ENCODE data around the gene INSR. TPM values are rescaled to one million over a fixed set of nuclear protein-coding genes. Genes with fewer than 3 reads are reported as not detected.

The INSR gene
- total and polyA plus RNA-seq, 2 of the 8 experiments (the other 6 are each of a cell fraction or from before 2014, with no cell fraction given): 13.1 to 48.7 TPM

DNA sequence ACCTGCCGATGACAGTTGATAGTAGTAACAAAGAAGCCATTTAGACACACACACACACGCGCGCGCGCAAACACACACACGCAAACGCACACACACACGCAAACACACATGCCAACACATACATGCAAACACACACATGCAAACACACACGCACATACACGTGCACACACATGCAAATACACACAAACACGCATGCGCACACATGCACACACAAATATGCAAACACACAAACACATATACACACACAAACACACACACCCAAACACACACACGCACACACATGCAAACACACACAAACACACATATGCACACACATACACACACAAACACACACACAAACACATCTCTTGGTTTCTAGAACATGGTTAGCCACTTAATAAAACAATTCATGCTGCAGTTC is 174.6 kb downstream of the INSR start:
- Histone ChIP-seq H3K4me2 (ENCODE audit: insufficient read depth in 1 of 2, low read depth in 2 of 2, low read length in 2 of 2) (no peak overlapping the region), H3K27me3 (replicated peaks in 1 of 4; ENCODE audit: control insufficient read depth in 3 of 4, extremely low read depth in 1 of 4, insufficient read depth in 3 of 4, low read length in 3 of 4) (no peaks in the 10 kb centered on the region)
- TF ChIP-seq CHD2 (IDR thresholded peaks at IDR 0.05; ENCODE audit: low read length) (no peak), CEBPB (IDR thresholded peaks at IDR 0.05; ENCODE audit: low read depth, low read length) (no peak), KDM1A (IDR thresholded peaks at IDR 0.05; ENCODE audit: borderline replicate concordance, low read length) (no peak), KDM4A (IDR thresholded peaks at IDR 0.05; ENCODE audit: low read depth, low read length, severe bottlenecking) (no peak), SIX5 (IDR thresholded peaks at IDR 0.05; ENCODE audit: low read depth, low read length) (no peak), RAD21 (IDR thresholded peaks at IDR 0.05 in 1 of 2, conservative IDR thresholded peaks at IDR 0.05 in 1 of 2; ENCODE audit: low read depth in 2 of 2, low read length in 2 of 2) (no peak), NRF1 (IDR thresholded peaks at IDR 0.05; ENCODE audit: low read depth, low read length) (no peak), EZH2 (IDR thresholded peaks at IDR 0.05; ENCODE audit: low read depth, low read length, severe bottlenecking) (no peak), PHF8 (conservative IDR thresholded peaks at IDR 0.05; ENCODE audit: low read depth, low read length) (no peak), POLR2AphosphoS5 (IDR thresholded peaks at IDR 0.05; ENCODE audit: low read depth, low read length) (no peak), GABPA (IDR thresholded peaks at IDR 0.05; ENCODE audit: borderline replicate concordance, insufficient read depth, low read length) (no peak), BACH1 (IDR thresholded peaks at IDR 0.05; ENCODE audit: low read length) (no peak), POLR2A (IDR thresholded peaks at IDR 0.05; ENCODE audit: control extremely low read depth in 1 of 2, low read depth in 2 of 2, low read length in 2 of 2) (no peak), JUN (IDR thresholded peaks at IDR 0.05; ENCODE audit: low read depth, low read length) (no peak)
- TF ChIP-seq, protein P1, sequence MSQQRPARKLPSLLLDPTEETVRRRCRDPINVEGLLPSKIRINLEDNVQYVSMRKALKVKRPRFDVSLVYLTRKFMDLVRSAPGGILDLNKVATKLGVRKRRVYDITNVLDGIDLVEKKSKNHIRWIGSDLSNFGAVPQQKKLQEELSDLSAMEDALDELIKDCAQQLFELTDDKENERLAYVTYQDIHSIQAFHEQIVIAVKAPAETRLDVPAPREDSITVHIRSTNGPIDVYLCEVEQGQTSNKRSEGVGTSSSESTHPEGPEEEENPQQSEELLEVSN (IDR thresholded peaks at IDR 0.05): no peak

More for the DNA sequence above, 174.6 kb downstream of the INSR start:
- H2AK5ac ChIP-seq (ENCODE audit: low read depth, low read length): no peak overlapping the region
- no peak overlapping the region for H2BK120ac ChIP-seq (replicated peaks; ENCODE audit: low read depth, low read length)
- no peaks in the 10 kb centered on the region for H3K4me1 ChIP-seq (replicated peaks in 1 of 4; ENCODE audit: control insufficient read depth in 3 of 4, insufficient read depth in 4 of 4, low read length in 3 of 4)
- no peak overlapping the region for H4K8ac ChIP-seq (ENCODE audit: extremely low read depth, insufficient read depth, low read length)
- no peak overlapping the region for H2BK15ac ChIP-seq (ENCODE audit: low read length)
- CTCF ChIA-PET (ENCODE audit: partially characterized antibody): no interaction called here
- H3K79me2 ChIP-seq (ENCODE audit: control insufficient read depth in 1 of 2, insufficient read depth in 2 of 2, low read length in 2 of 2): no peaks in the 10 kb centered on the region
- POLR2A ChIA-PET (ENCODE audit: partially characterized antibody): no interaction called here
- H3K56ac ChIP-seq (replicated peaks; ENCODE audit: insufficient read length, low read depth, low read length): no peak overlapping the region
- H4K5ac ChIP-seq (ENCODE audit: insufficient read length, low read depth, low read length): no peak overlapping the region
- H3K9me3 ChIP-seq (ENCODE audit: insufficient read depth in 2 of 2, low read depth in 1 of 2, low read length in 1 of 2): no peaks in the 10 kb centered on the region
- H2BK12ac ChIP-seq (ENCODE audit: low read depth, low read length): no peak overlapping the region
- H3K36me3 ChIP-seq (ENCODE audit: control insufficient read depth in 2 of 4, insufficient read depth in 4 of 4, low read length in 3 of 4): peaks cover 0 to 35% (median 17%) of the 10 kb centered on the region in 4 experiments; a peak in 6 of 8 replicates
- H3K4ac ChIP-seq (replicated peaks; ENCODE audit: insufficient read length, low read depth, low read length): no peak overlapping the region
- no peak for DNase-seq (ENCODE audit: low read depth in 1 of 2, low spot score in 2 of 2)
- H2BK5ac ChIP-seq (ENCODE audit: low read depth, low read length): peak overlapping the region; percentile 75; the same call in 1 of the 2 replicates
- no peak overlapping the region for H4K91ac ChIP-seq (replicated peaks; ENCODE audit: insufficient read length, low read length)
- H3K79me1 ChIP-seq (ENCODE audit: low read depth, low read length): peaks cover 4% of the 10 kb centered on the region
- H3K18ac ChIP-seq (ENCODE audit: extremely low read depth, low read length): no peak overlapping the region
- H3K4me3 ChIP-seq (ENCODE audit: extremely low read depth in 1 of 4, insufficient read depth in 2 of 4, low read depth in 3 of 4, low read length in 4 of 4): no peak overlapping the region
- H3K27ac ChIP-seq (ENCODE audit: low read depth, low read length): no peak overlapping the region
- no peak overlapping the region for H2BK20ac ChIP-seq (ENCODE audit: low read length)
- no peak overlapping the region for H3K9ac ChIP-seq (replicated peaks in 1 of 4; ENCODE audit: extremely low read depth in 1 of 4, low read depth in 3 of 4, low read length in 3 of 4)
- no peaks in the 10 kb centered on the region for H4K20me1 ChIP-seq (replicated peaks in 1 of 2; ENCODE audit: control insufficient read depth in 1 of 2, insufficient read depth in 2 of 2, low read length in 2 of 2)
- H3K14ac ChIP-seq (ENCODE audit: insufficient read length): no peak overlapping the region
- no peak overlapping the region for H3K23ac ChIP-seq (ENCODE audit: insufficient read length)
- 94% methylated on average over 14 of the region's 14 CpGs; no CpG with 5 or more reads in 1 of the 2 experiments for WGBS, 2 experiments (ENCODE audit: extremely low coverage in 1 of 2, insufficient coverage in 1 of 2, insufficient read length in 1 of 2, insufficient replicate concordance in 2 of 2, low coverage in 1 of 2, low lambda C conversion rate in 2 of 2, missing lambda C conversion rate in 1 of 2)
- H2AFZ ChIP-seq (ENCODE audit: low read length): no peak overlapping the region
- FAIRE-seq: no peak
- H3K23me2 ChIP-seq (ENCODE audit: low read depth, low read length): peaks cover 4% of the 10 kb centered on the region; the same call in 1 of the 2 replicates

All from H1 (cell line).